ENCODE data around the gene PPP1R3E.
A peak's percentile ranks its signal among the peaks of the same experiment; 100 is the strongest.
"Not testable (repeated sequence)": the region's sequence is repeated elsewhere in the genome, so short reads cannot be mapped to it uniquely, and the experiment has no call there.

The PPP1R3E gene

GRCh38 chr14:23297096-23297495, 5.6 kb downstream of the PPP1R3E start:
- DNase-seq = no peak

- no peak for DNase-seq
Observed at GRCh38 chr14:23296012-23296777, 6.5 kb downstream of the PPP1R3E start.

- peak; percentile 49 to 50 for DNase-seq
Observed at GRCh38 chr14:23294734-23295561, 7.7 kb downstream of the PPP1R3E start.

GRCh38 chr14:23286902-23287479, 15.7 kb downstream of the PPP1R3E start:
- no peak for DNase-seq

GRCh38 chr14:23286020-23286901, 16.4 kb downstream of the PPP1R3E start, which contains the start of gene HOMEZ:
TSS of gene HOMEZ (minus strand) at chr14:23286132. CDS start at chr14:23285952, 180 bp downstream.
- DNase-seq = peak; percentile 97 to 98

GRCh38 chr14:23285530-23286019, 17.1 kb downstream of the PPP1R3E start:
- DNase-seq = no peak

- DNase-seq = peak in 1 of 2 donors; percentile 10
Observed at GRCh38 chr14:23284654-23285529, 17.8 kb downstream of the PPP1R3E start.

- no peak for DNase-seq
Observed at GRCh38 chr14:23281247-23281646, 21.4 kb downstream of the PPP1R3E start.

- not testable (repeated sequence) for DNase-seq
Observed at GRCh38 chr14:23277928-23278327, 24.7 kb downstream of the PPP1R3E start.

- no peak for DNase-seq
Observed at GRCh38 chr14:23277189-23277588, 25.5 kb downstream of the PPP1R3E start.

- no peak for DNase-seq
Observed at GRCh38 chr14:23275412-23275811, 27.2 kb downstream of the PPP1R3E start.

- DNase-seq = no peak
Observed at GRCh38 chr14:23269193-23269592, 33.5 kb downstream of the PPP1R3E start.

GRCh38 chr14:23260849-23261248, 41.8 kb downstream of the PPP1R3E start:
- DNase-seq = not testable (repeated sequence)

GRCh38 chr14:23259426-23259825, 43.2 kb downstream of the PPP1R3E start:
- DNase-seq = no peak

- DNase-seq = no peak
Observed at GRCh38 chr14:23258256-23258655, 44.4 kb downstream of the PPP1R3E start.

GRCh38 chr14:23252420-23253333, 50.0 kb downstream of the PPP1R3E start:
- no peak for DNase-seq

- no peak for DNase-seq
Observed at GRCh38 chr14:23252006-23252405, 50.7 kb downstream of the PPP1R3E start.

- no peak for DNase-seq
Observed at GRCh38 chr14:23249824-23250223, 52.8 kb downstream of the PPP1R3E start.

GRCh38 chr14:23248601-23249000, 54.1 kb downstream of the PPP1R3E start:
- no peak for DNase-seq

Measured in activated CD4-positive, alpha-beta T cell treated with anti-CD3 and anti-CD28 coated beads for 4 hours (primary cell).